HEK293T (cell line): ENCODE measurements around the gene ZNRD2.

Source experiments
- CTCF ChIA-PET: fragments of 350-600 bp; formaldehyde crosslinking; extraction: SDS; loops from one replicate; lab custom pipeline; 2021; ENCODE audit warnings: antibody characterized with exemption, inconsistent platforms; lab: Yijun Ruan, JAX
- POLR2A ChIA-PET: fragments of 350-600 bp; formaldehyde crosslinking; extraction: SDS; loops from one replicate; lab custom pipeline; 2020; ENCODE audit warnings: antibody characterized with exemption, inconsistent platforms; lab: Yijun Ruan, JAX
- DNase-seq: peaks from one replicate; pipeline ENCODE4 v3.0.0; 2012; ENCODE audit warnings: mixed read lengths; ENCODE audit errors: extremely low spot score
- ARNT ChIP-seq: fragments of 450-650 bp; IDR thresholded peaks from 2 replicates; pipeline ENCODE4 v1.6.1; 2017; ENCODE audit warnings: mild to moderate bottlenecking
- BHLHE40 ChIP-seq: fragments of 450-650 bp; IDR thresholded peaks from 2 replicates; pipeline ENCODE4 v1.6.1; 2016; ENCODE audit warnings: mild to moderate bottlenecking, moderate library complexity, borderline replicate concordance
- CTBP1 ChIP-seq: fragments of 450-650 bp; IDR thresholded peaks from 2 replicates; pipeline ENCODE4 v1.6.1; 2016; ENCODE audit warnings: borderline replicate concordance
- ELF4 ChIP-seq: fragments of 450-650 bp; IDR thresholded peaks from 2 replicates; pipeline ENCODE4 v1.6.1; 2017; ENCODE audit warnings: antibody characterized with exemption
- FOXA1 ChIP-seq: fragments of 450-650 bp; IDR thresholded peaks from 2 replicates; pipeline ENCODE4 v1.6.1; 2016; ENCODE audit warnings: mild to moderate bottlenecking
- FOXK2 ChIP-seq: fragments of 450-650 bp; IDR thresholded peaks from 2 replicates; pipeline ENCODE4 v1.6.1; 2016; ENCODE audit warnings: mild to moderate bottlenecking
- FOXM1 ChIP-seq: fragments of 450-650 bp; IDR thresholded peaks from 2 replicates; pipeline ENCODE4 v1.6.1; 2017; ENCODE audit warnings: mild to moderate bottlenecking, borderline replicate concordance
- HDGF ChIP-seq: fragments of 450-650 bp; IDR thresholded peaks from 2 replicates; pipeline ENCODE4 v1.6.1; 2017; ENCODE audit warnings: antibody characterized with exemption, borderline replicate concordance
- L3MBTL2 ChIP-seq: fragments of 450-650 bp; conservative IDR thresholded peaks from 2 replicates; pipeline ENCODE4 v1.6.1; 2016; ENCODE audit warnings: mild to moderate bottlenecking
- LEF1 ChIP-seq: fragments of 450-650 bp; IDR thresholded peaks from 2 replicates; pipeline ENCODE4 v1.6.1; 2017; ENCODE audit warnings: mild to moderate bottlenecking, borderline replicate concordance
- NFRKB ChIP-seq: fragments of 450-650 bp; IDR thresholded peaks from 2 replicates; pipeline ENCODE4 v1.6.1; 2016; ENCODE audit warnings: mild to moderate bottlenecking, moderate library complexity
- PKNOX1 ChIP-seq: fragments of 450-650 bp; IDR thresholded peaks from 2 replicates; pipeline ENCODE4 v1.6.1; 2016
- SP1 ChIP-seq: fragments of 450-650 bp; IDR thresholded peaks from 2 replicates; pipeline ENCODE4 v1.6.1; 2017
- SUZ12 ChIP-seq: fragments of 450-650 bp; IDR thresholded peaks from 2 replicates; pipeline ENCODE4 v1.6.1; 2016; ENCODE audit warnings: mild to moderate bottlenecking
- TARDBP ChIP-seq: fragments of 450-650 bp; IDR thresholded peaks from 2 replicates; pipeline ENCODE4 v1.6.1; 2016
- ZNF384 ChIP-seq: fragments of 450-650 bp; IDR thresholded peaks from 2 replicates; pipeline ENCODE4 v1.6.1; 2016

The ZNRD2 gene

GRCh38 chr11:65579291-65579690 is 9.0 kb downstream of the ZNRD2 start:
- no peak for TF ChIP-seq SUZ12
- ChIA-PET POLR2A (no interaction called here), CTCF (interaction anchor here (0.7 kb wide), 1 partner anchor 262 kb away, joined by 3 read pairs; no protein-coding TSS in a partner anchor)
- DNase-seq = no peak

GRCh38 chr11:65580031-65580692 is 9.9 kb downstream of the ZNRD2 start:
- no peak for DNase-seq
- CTCF ChIA-PET = interaction anchor here (0.6 to 0.7 kb wide), 2 partner anchors 249 to 263 kb away, joined by 3 to 4 read pairs; no protein-coding TSS in a partner anchor
- TF ChIP-seq FOXA1 (no peak), ELF4 (no peak), TARDBP (no peak), LEF1 (no peak), CTBP1 (no peak), PKNOX1 (no peak), FOXK2 (no peak), HDGF (no peak), SP1 (no peak), SUZ12 (no peak), ZNF384 (no peak), L3MBTL2 (no peak), ARNT (no peak), FOXM1 (no peak), NFRKB (no peak)
- POLR2A ChIA-PET = no interaction called here

- ChIA-PET CTCF (interaction anchor here (0.6 kb wide), 1 partner anchor 249 kb away, joined by 4 read pairs; no protein-coding TSS in a partner anchor), POLR2A (no interaction called here)
- no peak for DNase-seq
- no peak for TF ChIP-seq ARNT
- no peak for TF ChIP-seq L3MBTL2
Observed at GRCh38 chr11:65580756-65581155, 10.5 kb downstream of the ZNRD2 start.

- DNase-seq = no peak
- CTCF ChIA-PET = interaction anchor here (2.1 kb wide), 1 partner anchor 12 kb away, joined by 5 read pairs; no protein-coding TSS in a partner anchor
- POLR2A ChIA-PET = no interaction called here
- TF ChIP-seq FOXA1 = no peak
- no peak for TF ChIP-seq PKNOX1
- no peak for TF ChIP-seq TARDBP
- TF ChIP-seq BHLHE40 = no peak
- TF ChIP-seq SUZ12 = no peak
- TF ChIP-seq ZNF384 = no peak
Observed at GRCh38 chr11:65581928-65582327, 11.7 kb downstream of the ZNRD2 start.

GRCh38 chr11:65583589-65583988 is 13.3 kb downstream of the ZNRD2 start:
- ChIA-PET POLR2A (interaction anchor here (1.0 to 1.8 kb wide), 3 partner anchors 32 to 160 kb away, joined by 3 to 5 read pairs (median 4); partner anchors contain the start of genes NEAT1 and PCNX3), CTCF (interaction anchor here (1.4 kb wide), 1 partner anchor 10 kb away, joined by 4 read pairs; no protein-coding TSS in a partner anchor)
- TF ChIP-seq SUZ12 (no peak), CTBP1 (no peak)
- no peak for DNase-seq

- TF ChIP-seq SUZ12 (no peak), FOXA1 (no peak), ELF4 (no peak), PKNOX1 (no peak), BHLHE40 (no peak), SP1 (no peak), HDGF (no peak), NFRKB (no peak), L3MBTL2 (no peak)
- no peak for DNase-seq
- ChIA-PET CTCF (interaction anchor here (1.4 kb wide), 1 partner anchor 10 kb away, joined by 4 read pairs; no protein-coding TSS in a partner anchor), POLR2A (interaction anchor here (1.0 to 1.8 kb wide), 3 partner anchors 31 to 161 kb away, joined by 3 to 5 read pairs (median 4); partner anchors contain the start of genes NEAT1 and PCNX3)
Observed at GRCh38 chr11:65584106-65584505, 13.8 kb downstream of the ZNRD2 start.

GRCh38 chr11:65584723-65585171 is 14.5 kb downstream of the ZNRD2 start:
- CTCF ChIA-PET = interaction anchor here (1.4 kb wide), 1 partner anchor 9 kb away, joined by 4 read pairs; no protein-coding TSS in a partner anchor
- POLR2A ChIA-PET = interaction anchor here (1.0 kb wide), 1 partner anchor 83 kb away, joined by 3 read pairs; no protein-coding TSS in a partner anchor
- TF ChIP-seq HDGF (no peak), SUZ12 (no peak), NFRKB (no peak), ARNT (no peak), L3MBTL2 (no peak), PKNOX1 (no peak), BHLHE40 (no peak)
- no peak for DNase-seq
